OCI-LY7 (cell line): Measurements from ENCODE around the gene CT47A1. TPM values are rescaled to one million over a fixed set of nuclear protein-coding genes. Genes with fewer than 3 reads are reported as not detected.
"Not testable (repeated sequence)": the region's sequence is repeated elsewhere in the genome, so short reads cannot be mapped to it uniquely, and the experiment has no call there.

Experiments
- BruUV-seq: library from RNA; stranded (reverse); fragments of 400-500 nt; replicated peaks from 2 replicates; lab custom pipeline; 2021; lab: Mats Ljungman, UMichigan
- CTCF ChIA-PET: fragments of 300-600 bp; sonication (Branson Sonifier 250); formaldehyde crosslinking; loops from one replicate; lab custom pipeline; 2022; ENCODE audit warnings: antibody characterized with exemption; ENCODE audit not compliant: unreplicated experiment; lab: Charles Lee
- POLR2A ChIA-PET: fragments of 300-600 bp; sonication (Branson Sonifier 250); formaldehyde crosslinking; loops from one replicate; lab custom pipeline; 2022; ENCODE audit warnings: antibody characterized with exemption; lab: Charles Lee
- DNase-seq: peaks from one replicate; pipeline ENCODE4 v3.0.0-alpha.2; 2015; ENCODE audit warnings: low spot score
- H2AFZ ChIP-seq: fragments of 200-600 bp; sonication (generic), shearing (Covaris generic); 2 replicates; pipeline ENCODE4 v1.6.1; 2014; ENCODE audit warnings: mild to moderate bottlenecking, antibody characterized with exemption, low read length, moderate library complexity
- H3K27ac ChIP-seq: fragments of 200-600 bp; sonication (generic); 2 replicates; pipeline ENCODE4 v1.5.1; 2014; ENCODE audit warnings: mixed run types, low read depth, mild to moderate bottlenecking, moderate library complexity, low read length, inconsistent platforms; ENCODE audit not compliant: poor library complexity, severe bottlenecking
- H3K36me3 ChIP-seq: fragments of 200-600 bp; sonication (generic); 2 replicates; pipeline ENCODE4 v1.6.1; 2014; ENCODE audit warnings: mild to moderate bottlenecking, antibody characterized with exemption, low read length, moderate library complexity, mixed read lengths; ENCODE audit not compliant: insufficient read depth
- H3K4me1 ChIP-seq: fragments of 200-600 bp; sonication (generic); 2 replicates; pipeline ENCODE4 v1.5.1; 2014; ENCODE audit warnings: mild to moderate bottlenecking, low read length; ENCODE audit not compliant: insufficient read depth, poor library complexity, severe bottlenecking
- H3K4me2 ChIP-seq: fragments of 200-600 bp; sonication (generic); 2 replicates; pipeline ENCODE4 v1.6.1; 2014; ENCODE audit warnings: mild to moderate bottlenecking, low read length
- H3K4me3 ChIP-seq: fragments of 200-600 bp; sonication (generic); 2 replicates; pipeline ENCODE4 v1.5.1; 2014; ENCODE audit warnings: mild to moderate bottlenecking, low read depth, low read length; ENCODE audit not compliant: poor library complexity, severe bottlenecking
- H3K79me2 ChIP-seq: fragments of 200-600 bp; sonication (generic); 2 replicates; pipeline ENCODE4 v1.6.1; 2016; ENCODE audit warnings: low read depth, mild to moderate bottlenecking, low read length, moderate library complexity, mixed read lengths; ENCODE audit not compliant: insufficient read depth
- H3K9me2 ChIP-seq: fragments of 200-600 bp; sonication (generic); 2 replicates; pipeline ENCODE4 v1.6.1; 2016; ENCODE audit warnings: mild to moderate bottlenecking, low read length, mixed read lengths; ENCODE audit not compliant: insufficient read depth
- H3K9me3 ChIP-seq: fragments of 200-600 bp; sonication (generic); 2 replicates; pipeline ENCODE4 v1.6.1; 2014; ENCODE audit warnings: mild to moderate bottlenecking, mixed run types, low read length, mixed read lengths
- H4K20me1 ChIP-seq: fragments of 200-600 bp; sonication (generic); 2 replicates; pipeline ENCODE4 v1.6.1; 2014; ENCODE audit warnings: mild to moderate bottlenecking, antibody characterized with exemption, low read length, moderate library complexity, mixed read lengths; ENCODE audit not compliant: insufficient read depth
- CTCF ChIP-seq: fragments of 200-600 bp; sonication (generic); conservative IDR thresholded peaks from 2 replicates; pipeline ENCODE4 v1.5.1; 2014; ENCODE audit warnings: mild to moderate bottlenecking, antibody characterized with exemption, low read length, moderate library complexity, mixed read lengths
- EZH2phosphoT487 ChIP-seq: fragments of 200-600 bp; sonication (generic); IDR thresholded peaks from 2 replicates; pipeline ENCODE4 v1.6.1; 2018; ENCODE audit warnings: low read depth, borderline replicate concordance, mild to moderate bottlenecking, mixed run types, antibody characterized with exemption, low read length, moderate library complexity, mixed read lengths
- intact Hi-C: fragments of 100-400 bp; cut with micrococcal nuclease; formaldehyde crosslinking; loops from one replicate; pipeline ENCODE4 v1.10.0; 2022; ENCODE audit not compliant: unreplicated experiment
- total RNA-seq, 2 experiments: library from RNA; depleted of rRNA in 1 of 2; stranded (reverse); fragments of >200 nt in 1 of 2; shearing (Covaris generic) in 1 of 2; gene quantifications; 2 replicates each; pipeline ENCODE4 v1.2.3, GENCODE V29; 2014 to 2022

Gene CT47A1
- total RNA-seq, 2 experiments from 2014 or later, result not detected

- Histone ChIP-seq H3K36me3 (no peaks in the 10 kb centered on the region), H3K4me3 (no peak overlapping the region), H3K27ac (no peak overlapping the region), H4K20me1 (no peaks in the 10 kb centered on the region), H3K9me3 (no peaks in the 10 kb centered on the region), H2AFZ (no peak overlapping the region), H3K9me2 (no peaks in the 10 kb centered on the region), H3K4me2 (no peak overlapping the region), H3K4me1 (no peaks in the 10 kb centered on the region), H3K79me2 (no peaks in the 10 kb centered on the region)
- CTCF ChIA-PET, result no interaction called here
- TF ChIP-seq EZH2phosphoT487 (no peak), CTCF (no peak)
- intact Hi-C loops, result no loop called here
- POLR2A ChIA-PET, result no interaction called here
- DNase-seq, result no peak
- no TSS peak for BruUV-seq
These were observed 23.4 kb upstream of the CT47A1 start for GRCh38 chrX:121008920-121009319.

DNA sequence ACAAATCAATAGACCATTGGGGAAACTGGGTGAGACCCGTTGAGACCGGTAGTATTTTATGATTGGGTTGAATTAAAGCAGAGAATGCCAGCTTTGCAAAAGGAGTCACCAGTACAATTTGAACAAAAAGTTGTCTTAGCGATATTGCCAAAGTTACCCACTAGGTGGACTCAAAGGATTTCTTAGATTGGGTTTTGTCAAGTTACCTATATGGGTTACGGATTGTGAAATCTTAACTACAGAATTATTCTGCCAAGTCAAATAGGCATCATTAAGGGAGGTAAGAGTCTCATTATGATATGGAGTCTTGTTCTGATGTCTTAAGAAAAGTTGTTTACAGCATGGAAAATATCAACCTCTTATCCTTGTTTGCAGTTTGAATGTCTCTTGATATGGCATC is 15.0 kb upstream of the CT47A1 start:
- H4K20me1 ChIP-seq, result no peaks in the 10 kb centered on the region
- ChIA-PET POLR2A (no interaction called here), CTCF (no interaction called here)
- H3K4me2 ChIP-seq, result no peak overlapping the region
- H3K4me3 ChIP-seq, result no peak overlapping the region
- H2AFZ ChIP-seq, result no peak overlapping the region
- peak; percentile 62 for TF ChIP-seq CTCF
- no peak for TF ChIP-seq EZH2phosphoT487
- peak; percentile 3 for DNase-seq
- H3K79me2 ChIP-seq, result no peaks in the 10 kb centered on the region
- H3K4me1 ChIP-seq, result no peaks in the 10 kb centered on the region
- H3K27ac ChIP-seq, result no peak overlapping the region
- no peaks in the 10 kb centered on the region for H3K36me3 ChIP-seq
- intact Hi-C loops, result no loop called here
- no TSS peak for BruUV-seq
- H3K9me2 ChIP-seq, result no peaks in the 10 kb centered on the region
- no peaks in the 10 kb centered on the region for H3K9me3 ChIP-seq

DNA sequence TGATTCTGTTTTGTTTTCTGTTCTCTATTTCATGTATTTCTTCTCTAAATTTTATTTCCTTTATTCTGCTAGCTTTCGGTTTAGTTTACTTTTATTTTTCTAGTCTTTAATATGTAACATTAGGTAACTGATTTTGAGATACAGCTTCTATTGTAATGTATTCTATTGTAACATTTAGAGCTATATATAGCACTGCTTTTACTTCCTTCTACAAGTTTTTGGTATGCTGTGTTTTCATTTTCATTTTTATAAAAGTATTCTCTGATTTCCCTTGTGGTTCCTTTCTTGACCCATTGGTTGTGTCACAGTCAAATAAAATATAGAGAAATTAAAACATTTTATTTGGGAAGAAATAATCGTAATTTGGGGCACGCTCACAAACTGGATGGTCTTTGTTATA is 13.9 kb upstream of the CT47A1 start:
- Histone ChIP-seq H3K4me2 (no peak overlapping the region), H2AFZ (no peak overlapping the region), H3K4me3 (no peak overlapping the region), H3K27ac (no peak overlapping the region), H3K9me2 (no peaks in the 10 kb centered on the region), H3K4me1 (no peaks in the 10 kb centered on the region), H3K36me3 (no peaks in the 10 kb centered on the region), H3K79me2 (no peaks in the 10 kb centered on the region), H4K20me1 (no peaks in the 10 kb centered on the region), H3K9me3 (no peaks in the 10 kb centered on the region)
- POLR2A ChIA-PET, result interaction anchor here (0.6 kb wide), 1 partner anchor 644 kb away, joined by 3 read pairs; no protein-coding TSS in a partner anchor
- BruUV-seq, result no TSS peak
- no peak for DNase-seq
- intact Hi-C loops, result no loop called here
- no peak for TF ChIP-seq EZH2phosphoT487
- TF ChIP-seq CTCF, result no peak
- CTCF ChIA-PET, result no interaction called here

DNA sequence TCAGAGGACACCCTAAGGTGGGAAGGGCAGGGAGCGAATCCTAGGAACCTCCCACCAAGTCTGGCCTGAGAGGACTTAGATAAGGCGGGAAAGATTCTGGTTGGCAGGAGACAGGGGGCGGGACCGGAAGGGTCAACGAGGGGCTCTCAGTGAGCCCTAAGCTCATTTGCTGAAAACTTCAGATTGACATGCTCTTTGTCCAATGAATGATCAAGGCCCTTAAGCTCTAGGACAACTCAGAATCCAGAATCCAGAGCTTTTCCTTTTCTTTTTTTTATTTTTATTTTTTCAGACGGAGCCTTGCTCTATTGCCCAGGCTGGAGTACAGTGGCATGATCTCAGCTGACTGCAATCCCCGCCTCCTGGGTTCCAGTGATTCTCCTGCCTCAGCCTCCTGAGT is 29.1 kb downstream of the CT47A1 start, which contains the start of gene CT47A7:
CT47A7 (minus strand) TSS at position 101 of the 400 bp plus-strand sequence. CDS start 255 bp downstream, outside the sequence.
- CTCF ChIA-PET, BruUV-seq: not testable (repeated sequence)

More for the DNA sequence above, 29.1 kb downstream of the CT47A1 start, which contains the start of gene CT47A7:
- H2AFZ ChIP-seq, POLR2A ChIA-PET, H3K79me2 ChIP-seq, H3K4me3 ChIP-seq, intact Hi-C loops, DNase-seq, H3K27ac ChIP-seq, H3K9me2 ChIP-seq, H4K20me1 ChIP-seq, H3K9me3 ChIP-seq, H3K4me2 ChIP-seq, H3K36me3 ChIP-seq, H3K4me1 ChIP-seq: not testable (repeated sequence)
